GM23338 (cell line): Measurements from ENCODE around the gene CALCB. TPM values are rescaled to one million over a fixed set of nuclear protein-coding genes. Genes with fewer than 3 reads are reported as not detected.

Source experiments
- ATAC-seq: fragments of 200-7000 bp; cut with Tn5 transposase; 3 replicates; pipeline ENCODE4 v1.9.1; 2020
- DNase-seq: peaks from one replicate; pipeline ENCODE4 v3.0.0-alpha.2; 2015; ENCODE audit warnings: low spot score
- H2AFZ ChIP-seq: fragments of 200-600 bp; sonication (generic); 2 replicates; pipeline ENCODE4 v1.8.0; 2016; ENCODE audit warnings: antibody characterized with exemption, mild to moderate bottlenecking, moderate library complexity
- H3F3A ChIP-seq: fragments of 200-600 bp; sonication (generic); replicated peaks from 2 replicates; pipeline ENCODE4 v1.8.0; 2017; ENCODE audit warnings: antibody characterized with exemption, mixed run types, low read depth
- H3K27ac ChIP-seq: fragments of 200-600 bp; sonication (generic); 2 replicates; pipeline ENCODE4 v1.6.1; 2016; ENCODE audit warnings: low read depth
- H3K27me3 ChIP-seq: fragments of 200-600 bp; sonication (generic); 2 replicates; pipeline ENCODE4 v1.8.0; 2016; ENCODE audit warnings: mild to moderate bottlenecking, mixed run types, moderate library complexity; ENCODE audit not compliant: insufficient read depth
- H3K36me3 ChIP-seq: fragments of 200-600 bp; sonication (generic); 2 replicates; pipeline ENCODE4 v1.8.0; 2016; ENCODE audit warnings: mild to moderate bottlenecking; ENCODE audit not compliant: insufficient read depth
- H3K4me1 ChIP-seq: fragments of 200-600 bp; sonication (generic); 2 replicates; pipeline ENCODE4 v1.8.0; 2016; ENCODE audit warnings: mild to moderate bottlenecking, moderate library complexity; ENCODE audit not compliant: insufficient read depth
- H3K4me2 ChIP-seq: fragments of 200-600 bp; sonication (generic); 2 replicates; pipeline ENCODE4 v1.7.1; 2017; ENCODE audit warnings: mixed run types
- H3K4me3 ChIP-seq: fragments of 200-600 bp; sonication (generic); 2 replicates; pipeline ENCODE4 v1.6.1; 2016; ENCODE audit warnings: mixed run types
- H3K79me2 ChIP-seq: fragments of 200-600 bp; sonication (generic); replicated peaks from 2 replicates; pipeline ENCODE4 v1.8.0; 2017; ENCODE audit warnings: mild to moderate bottlenecking; ENCODE audit not compliant: insufficient read depth
- H3K9me2 ChIP-seq: fragments of 200-600 bp; sonication (generic); 2 replicates; pipeline ENCODE4 v1.8.0; 2017; ENCODE audit not compliant: insufficient read depth
- H4K20me1 ChIP-seq: fragments of 200-600 bp; sonication (generic); replicated peaks from 2 replicates; pipeline ENCODE4 v1.8.0; 2017; ENCODE audit warnings: mild to moderate bottlenecking; ENCODE audit not compliant: insufficient read depth
- H3K27ac Mint-ChIP-seq: 2 replicates; pipeline ENCODE4 v1.8.0; 2020; ENCODE audit warnings: inconsistent platforms, mild to moderate bottlenecking, moderate library complexity, mixed read lengths
- H3K27me3 Mint-ChIP-seq: 3 replicates; pipeline ENCODE4 v1.8.0; 2022; ENCODE audit warnings: low read depth, mild to moderate bottlenecking, moderate library complexity, mixed read lengths, inconsistent platforms; ENCODE audit not compliant: insufficient read depth, poor library complexity
- H3K36me3 Mint-ChIP-seq: 3 replicates; pipeline ENCODE4 v1.8.0; 2021; ENCODE audit warnings: low read depth, mild to moderate bottlenecking, inconsistent platforms, moderate library complexity, mixed read lengths
- H3K4me1 Mint-ChIP-seq: 3 replicates; pipeline ENCODE4 v1.8.0; 2020; ENCODE audit warnings: mild to moderate bottlenecking, inconsistent platforms, mixed read lengths
- H3K4me3 Mint-ChIP-seq: 3 replicates; pipeline ENCODE4 v1.8.0; 2021; ENCODE audit warnings: moderate library complexity, mild to moderate bottlenecking, inconsistent platforms, mixed read lengths
- H3K9me3 Mint-ChIP-seq: 3 replicates; pipeline ENCODE4 v1.8.0; 2020; ENCODE audit warnings: moderate library complexity, mild to moderate bottlenecking, inconsistent platforms, mixed read lengths
- CREB1 ChIP-seq: fragments of 250-450 bp; sonication (Bioruptor Pico); IDR thresholded peaks from 2 replicates; pipeline ENCODE4 v1.5.0; 2020; ENCODE audit warnings: low read depth, mild to moderate bottlenecking, moderate library complexity
- CTCF ChIP-seq, 2 experiments: fragments of 200-600 bp in 1 of 2; sonication (generic) in 1 of 2; conservative IDR thresholded peaks; 2 replicates each; pipeline versions ENCODE4 v1.5.1 to v1.6.1; 2016 to 2017; ENCODE audit warnings: antibody characterized with exemption in 2 of 2, low read depth in 2 of 2, mild to moderate bottlenecking in 2 of 2, moderate library complexity in 1 of 2
- ETS1 ChIP-seq: IDR thresholded peaks from 2 replicates; pipeline ENCODE4 v1.6.1; 2016; ENCODE audit warnings: antibody characterized with exemption
- EZH2 ChIP-seq: fragments of 200-600 bp; sonication (generic); IDR thresholded peaks from one replicate; pipeline ENCODE4 v1.8.0; 2017; ENCODE audit warnings: antibody characterized with exemption, mild to moderate bottlenecking, low read depth; ENCODE audit not compliant: unreplicated experiment
- EZH2phosphoT487 ChIP-seq: fragments of 200-600 bp; sonication (generic); IDR thresholded peaks from one replicate; pipeline ENCODE4 v1.8.1; 2018; ENCODE audit warnings: antibody characterized with exemption; ENCODE audit not compliant: unreplicated experiment
- JUNB ChIP-seq: IDR thresholded peaks from one replicate; pipeline ENCODE4 v1.6.1; 2016; ENCODE audit warnings: antibody characterized with exemption; ENCODE audit not compliant: unreplicated experiment
- NANOG ChIP-seq: IDR thresholded peaks from 2 replicates; pipeline ENCODE4 v1.6.1; 2016; ENCODE audit warnings: antibody characterized with exemption, borderline replicate concordance
- POLR2AphosphoS5 ChIP-seq: IDR thresholded peaks from 2 replicates; pipeline ENCODE4 v1.6.1; 2016; ENCODE audit warnings: antibody characterized with exemption, low read depth
- REST ChIP-seq: IDR thresholded peaks from one replicate; pipeline ENCODE4 v1.6.1; 2018; ENCODE audit warnings: antibody characterized with exemption; ENCODE audit not compliant: unreplicated experiment
- STAT1 ChIP-seq: IDR thresholded peaks from one replicate; pipeline ENCODE4 v1.6.1; 2016; ENCODE audit warnings: antibody characterized with exemption; ENCODE audit not compliant: unreplicated experiment
- ZNF114 ChIP-seq: fragments of 250-450 bp; sonication (Bioruptor Pico); IDR thresholded peaks from 2 replicates; pipeline ENCODE4 v1.5.0; 2020; ENCODE audit warnings: mild to moderate bottlenecking, moderate library complexity
- ZNF331 ChIP-seq: fragments of 250-450 bp; sonication (Bioruptor Pico); IDR thresholded peaks from 2 replicates; pipeline ENCODE4 v1.5.0; 2020; ENCODE audit warnings: low read depth, mild to moderate bottlenecking, moderate library complexity
- polyA plus RNA-seq: library from polyadenylated mRNA; unstranded; fragments of >200 nt; fragmentation: Nextera tagmentation; extraction: Ambion mirVana; gene quantifications from 2 replicates; pipeline ENCODE4 v1.2.1, GENCODE V29; 2016
- total RNA-seq: library from RNA; depleted of rRNA; stranded (reverse); fragments of >200 nt; shearing (Covaris generic); gene quantifications from 2 replicates; pipeline ENCODE4 v1.2.3, GENCODE V29; 2014

Gene CALCB
- total and polyA plus RNA-seq, 2 experiments from 2014 or later = 7.9 to 9.5 TPM

- peaks cover 12% of the 10 kb centered on the region for H3K4me1 Mint-ChIP-seq
- H3K4me3 Mint-ChIP-seq = no peak overlapping the region
- no peak overlapping the region for H2AFZ ChIP-seq
Observed at GRCh38 chr11:15109602-15110001, 36.2 kb downstream of the CALCB start.

GRCh38 chr11:15111215-15111614 is 37.8 kb downstream of the CALCB start:
- no peak overlapping the region for H3K4me2 ChIP-seq
- ATAC-seq = no peak
- TF ChIP-seq NANOG = no peak
- no peak for TF ChIP-seq POLR2AphosphoS5
- TF ChIP-seq ZNF331 (CRISPR knock-in tag) = no peak
- no peak for TF ChIP-seq STAT1

More at GRCh38 chr11:15109602-15110001, 36.2 kb downstream of the CALCB start:
- Histone ChIP-seq H3K79me2 (no peaks in the 10 kb centered on the region), H3K4me2 (no peak overlapping the region), H3K36me3 (no peaks in the 10 kb centered on the region), H3F3A (no peaks in the 10 kb centered on the region), H3K4me1 (0 out of 2 replicates have a peak, but pooled peaks cover 3% of the 10 kb centered on the region), H4K20me1 (no peaks in the 10 kb centered on the region), H3K4me3 (no peak overlapping the region), H3K27me3 (peaks cover 19% of the 10 kb centered on the region), H3K9me2 (0 out of 2 replicates have a peak, but pooled peaks cover 3% of the 10 kb centered on the region), H3K27ac (no peak overlapping the region)
- H3K27ac Mint-ChIP-seq = no peak overlapping the region
- H3K27me3 Mint-ChIP-seq = peaks cover 17% of the 10 kb centered on the region
- DNase-seq (no peak), ATAC-seq (no peak)
- no peak for TF ChIP-seq ZNF114 (CRISPR knock-in tag)
- no peak for TF ChIP-seq STAT1
- no peaks in the 10 kb centered on the region for H3K36me3 Mint-ChIP-seq
- H3K9me3 Mint-ChIP-seq = no peaks in the 10 kb centered on the region

GRCh38 chr11:15112131-15112541 is 38.7 kb downstream of the CALCB start:
- peaks cover 30% of the 10 kb centered on the region for H3K27me3 Mint-ChIP-seq
- Histone ChIP-seq H3K9me2 (0 out of 2 replicates have a peak, but pooled peaks cover 3% of the 10 kb centered on the region), H3K27me3 (peaks cover 31% of the 10 kb centered on the region), H3K27ac (no peak overlapping the region), H2AFZ (no peak overlapping the region), H3K36me3 (no peaks in the 10 kb centered on the region), H4K20me1 (no peaks in the 10 kb centered on the region), H3K4me1 (0 out of 2 replicates have a peak, but pooled peaks cover 6% of the 10 kb centered on the region), H3F3A (no peaks in the 10 kb centered on the region), H3K79me2 (no peaks in the 10 kb centered on the region), H3K4me2 (no peak overlapping the region), H3K4me3 (no peak overlapping the region)
- H3K4me1 Mint-ChIP-seq = peaks cover 11% of the 10 kb centered on the region
- H3K9me3 Mint-ChIP-seq = no peaks in the 10 kb centered on the region
- H3K4me3 Mint-ChIP-seq = no peak overlapping the region
- no peak overlapping the region for H3K27ac Mint-ChIP-seq
- no peaks in the 10 kb centered on the region for H3K36me3 Mint-ChIP-seq
- ATAC-seq (no peak), DNase-seq (no peak)
- TF ChIP-seq EZH2phosphoT487 (no peak), CTCF (conservative IDR thresholded peaks at IDR 0.05; ENCODE audit: low read depth in 2 of 2) (no peak), REST (no peak), JUNB (no peak), CREB1 (no peak), EZH2 (no peak), STAT1 (no peak), ZNF114 (CRISPR knock-in tag) (no peak), POLR2AphosphoS5 (no peak), ETS1 (no peak)

More at GRCh38 chr11:15111215-15111614, 37.8 kb downstream of the CALCB start:
- H3K27me3 ChIP-seq = peaks cover 31% of the 10 kb centered on the region
- no peaks in the 10 kb centered on the region for H3K9me3 Mint-ChIP-seq
- no peaks in the 10 kb centered on the region for H3K36me3 Mint-ChIP-seq
- H2AFZ ChIP-seq = no peak overlapping the region
- H3K27ac Mint-ChIP-seq = no peak overlapping the region
- 0 out of 2 replicates have a peak, but pooled peaks cover 3% of the 10 kb centered on the region for H3K9me2 ChIP-seq
- 0 out of 2 replicates have a peak, but pooled peaks cover 6% of the 10 kb centered on the region for H3K4me1 ChIP-seq
- no peaks in the 10 kb centered on the region for H3F3A ChIP-seq
- H3K79me2 ChIP-seq = no peaks in the 10 kb centered on the region
- H4K20me1 ChIP-seq = no peaks in the 10 kb centered on the region
- DNase-seq = no peak
- no peaks in the 10 kb centered on the region for H3K36me3 ChIP-seq
- no peak overlapping the region for H3K4me3 Mint-ChIP-seq
- peaks cover 28% of the 10 kb centered on the region for H3K27me3 Mint-ChIP-seq
- no peak overlapping the region for H3K27ac ChIP-seq
- peaks cover 14% of the 10 kb centered on the region for H3K4me1 Mint-ChIP-seq
- no peak overlapping the region for H3K4me3 ChIP-seq
